ENCODE results near the gene ATAD3A. TPM values are rescaled to one million over a fixed set of nuclear protein-coding genes. Genes with fewer than 3 reads are reported as not detected.
A peak's percentile ranks its signal among the peaks of the same experiment; 100 is the strongest.
"Not testable (repeated sequence)": the region's sequence is repeated elsewhere in the genome, so short reads cannot be mapped to it uniquely, and the experiment has no call there.

ATAD3A gene
- total RNA-seq, 3 donors from 2014 or later (not counting 1 experiment from before 2014, with no cell fraction given), result 17.3 to 37.3 (median 22.2) TPM

GRCh38 chr1:1514376-1514775 lies 2.4 kb downstream of the ATAD3A start:
- H3K27me3 Mint-ChIP-seq (ENCODE audit: low read depth in 2 of 2); H3K4me3 Mint-ChIP-seq; H3K9me3 ChIP-seq (ENCODE audit: control insufficient read depth, insufficient read depth, low read length); H3K27ac Mint-ChIP-seq; DNase-seq; H3K36me3 ChIP-seq (ENCODE audit: control insufficient read depth, insufficient read depth, low read length); ATAC-seq; H3K4me3 ChIP-seq (ENCODE audit: low read length); H3K27me3 ChIP-seq (ENCODE audit: control insufficient read depth, insufficient read depth, low read length); intact Hi-C loops (cut with micrococcal nuclease); H3K36me3 Mint-ChIP-seq; H3K9me3 Mint-ChIP-seq: not testable (repeated sequence)
- peaks cover 6 to 13% of the 10 kb centered on the region in 2 donors for H3K4me1 Mint-ChIP-seq
- H3K4me1 ChIP-seq (ENCODE audit: control insufficient read depth, insufficient read depth, low read length), result peaks cover 13% of the 10 kb centered on the region
- peak overlapping the region; percentile 75 for H3K27ac ChIP-seq (ENCODE audit: low read length)
- 46% methylated on average over 11 of the region's 16 CpGs for WGBS (ENCODE audit: insufficient coverage)

- H3K27ac Mint-ChIP-seq; H3K27me3 ChIP-seq (ENCODE audit: control insufficient read depth, insufficient read depth, low read length); H3K36me3 Mint-ChIP-seq; H3K9me3 Mint-ChIP-seq; intact Hi-C loops (cut with micrococcal nuclease); H3K27me3 Mint-ChIP-seq (ENCODE audit: low read depth in 2 of 2); H3K9me3 ChIP-seq (ENCODE audit: control insufficient read depth, insufficient read depth, low read length); H3K4me1 Mint-ChIP-seq; ATAC-seq; H3K27ac ChIP-seq (ENCODE audit: low read length); H3K4me3 ChIP-seq (ENCODE audit: low read length); H3K4me3 Mint-ChIP-seq; DNase-seq; H3K4me1 ChIP-seq (ENCODE audit: control insufficient read depth, insufficient read depth, low read length): not testable (repeated sequence)
- peaks cover 13% of the 10 kb centered on the region for H3K36me3 ChIP-seq (ENCODE audit: control insufficient read depth, insufficient read depth, low read length)
- 97% methylated on average over 10 of the region's 14 CpGs for WGBS (ENCODE audit: insufficient coverage)
These were observed 5.0 kb downstream of the ATAD3A start for GRCh38 chr1:1516923-1517322.

GRCh38 chr1:1517973-1518620 lies 6.1 kb downstream of the ATAD3A start:
- H3K4me3 ChIP-seq (ENCODE audit: low read length), result no peak overlapping the region
- no peaks in the 10 kb centered on the region for H3K27me3 ChIP-seq (ENCODE audit: control insufficient read depth, insufficient read depth, low read length)
- no peaks in the 10 kb centered on the region for H3K9me3 ChIP-seq (ENCODE audit: control insufficient read depth, insufficient read depth, low read length)
- no peak overlapping the region for H3K4me3 Mint-ChIP-seq
- H3K36me3 Mint-ChIP-seq, result no peaks in the 10 kb centered on the region
- ATAC-seq, result no peak
- no peaks in the 10 kb centered on the region for H3K9me3 Mint-ChIP-seq
- no peak for DNase-seq
- no peaks in the 10 kb centered on the region for H3K27me3 Mint-ChIP-seq (ENCODE audit: low read depth in 2 of 2)
- H3K27ac Mint-ChIP-seq, result no peak overlapping the region
- H3K4me1 ChIP-seq (ENCODE audit: control insufficient read depth, insufficient read depth, low read length), result peaks cover 3% of the 10 kb centered on the region
- H3K27ac ChIP-seq (ENCODE audit: low read length), result no peak overlapping the region
- intact Hi-C loops (cut with micrococcal nuclease), result no loop called here
- WGBS (ENCODE audit: insufficient coverage), result 97% methylated on average over 21 of the region's 28 CpGs
- H3K4me1 Mint-ChIP-seq, result peaks cover 0 to 5% of the 10 kb centered on the region in 2 donors
- peaks cover 13% of the 10 kb centered on the region for H3K36me3 ChIP-seq (ENCODE audit: control insufficient read depth, insufficient read depth, low read length)
- TF ChIP-seq, protein P1, sequence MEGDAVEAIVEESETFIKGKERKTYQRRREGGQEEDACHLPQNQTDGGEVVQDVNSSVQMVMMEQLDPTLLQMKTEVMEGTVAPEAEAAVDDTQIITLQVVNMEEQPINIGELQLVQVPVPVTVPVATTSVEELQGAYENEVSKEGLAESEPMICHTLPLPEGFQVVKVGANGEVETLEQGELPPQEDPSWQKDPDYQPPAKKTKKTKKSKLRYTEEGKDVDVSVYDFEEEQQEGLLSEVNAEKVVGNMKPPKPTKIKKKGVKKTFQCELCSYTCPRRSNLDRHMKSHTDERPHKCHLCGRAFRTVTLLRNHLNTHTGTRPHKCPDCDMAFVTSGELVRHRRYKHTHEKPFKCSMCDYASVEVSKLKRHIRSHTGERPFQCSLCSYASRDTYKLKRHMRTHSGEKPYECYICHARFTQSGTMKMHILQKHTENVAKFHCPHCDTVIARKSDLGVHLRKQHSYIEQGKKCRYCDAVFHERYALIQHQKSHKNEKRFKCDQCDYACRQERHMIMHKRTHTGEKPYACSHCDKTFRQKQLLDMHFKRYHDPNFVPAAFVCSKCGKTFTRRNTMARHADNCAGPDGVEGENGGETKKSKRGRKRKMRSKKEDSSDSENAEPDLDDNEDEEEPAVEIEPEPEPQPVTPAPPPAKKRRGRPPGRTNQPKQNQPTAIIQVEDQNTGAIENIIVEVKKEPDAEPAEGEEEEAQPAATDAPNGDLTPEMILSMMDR (IDR thresholded peaks at IDR 0.05), result no peak

GRCh38 chr1:1518621-1519007 lies 6.7 kb downstream of the ATAD3A start:
- intact Hi-C loops (cut with micrococcal nuclease); H3K4me3 Mint-ChIP-seq; H3K4me1 Mint-ChIP-seq; H3K27ac Mint-ChIP-seq; H3K4me3 ChIP-seq (ENCODE audit: low read length); H3K9me3 ChIP-seq (ENCODE audit: control insufficient read depth, insufficient read depth, low read length); H3K27me3 Mint-ChIP-seq (ENCODE audit: low read depth in 2 of 2); H3K4me1 ChIP-seq (ENCODE audit: control insufficient read depth, insufficient read depth, low read length); DNase-seq; H3K27ac ChIP-seq (ENCODE audit: low read length); H3K9me3 Mint-ChIP-seq; H3K27me3 ChIP-seq (ENCODE audit: control insufficient read depth, insufficient read depth, low read length); H3K36me3 Mint-ChIP-seq; ATAC-seq: not testable (repeated sequence)
- WGBS (ENCODE audit: insufficient coverage), result 99% methylated on average over 12 of the region's 19 CpGs
- peaks cover 15% of the 10 kb centered on the region for H3K36me3 ChIP-seq (ENCODE audit: control insufficient read depth, insufficient read depth, low read length)

DNA sequence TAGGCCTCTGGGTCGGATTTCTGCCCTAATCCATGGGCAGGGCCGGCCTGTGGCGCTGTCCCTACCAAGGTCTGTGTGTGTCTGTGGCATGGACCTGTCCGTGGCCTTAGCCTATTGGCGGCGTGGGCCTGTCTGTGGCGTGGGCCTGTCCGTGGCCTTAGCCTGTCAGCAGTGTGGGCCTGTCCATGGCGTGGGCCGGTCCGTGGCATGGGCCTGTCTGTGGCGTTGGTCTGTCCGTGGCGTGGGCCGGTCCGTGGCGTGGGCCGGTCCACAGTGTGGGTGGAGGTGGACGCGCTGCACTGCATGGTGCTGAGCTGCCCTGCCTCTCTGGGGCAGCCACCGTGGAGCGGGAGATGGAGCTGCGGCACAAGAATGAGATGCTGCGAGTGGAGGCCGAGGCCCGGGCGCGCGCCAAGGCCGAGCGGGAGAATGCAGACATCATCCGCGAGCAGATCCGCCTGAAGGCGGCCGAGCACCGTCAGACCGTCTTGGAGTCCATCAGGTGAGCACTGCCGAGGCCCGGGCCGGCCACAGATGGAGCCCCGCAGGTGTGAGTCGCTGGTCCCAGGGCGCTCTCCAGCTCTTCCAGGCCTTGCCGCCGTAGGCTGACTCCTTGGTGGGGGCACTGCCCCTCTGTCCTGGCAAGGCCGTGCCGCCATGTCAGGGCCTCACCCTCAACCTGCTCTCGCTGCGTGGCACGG lies 8.0 kb downstream of the ATAD3A start:
- WGBS (ENCODE audit: insufficient coverage), result 98% methylated on average over 41 of the region's 51 CpGs
- intact Hi-C loops (cut with micrococcal nuclease); H3K36me3 Mint-ChIP-seq; DNase-seq; H3K4me1 ChIP-seq (ENCODE audit: control insufficient read depth, insufficient read depth, low read length); H3K4me3 ChIP-seq (ENCODE audit: low read length); H3K27ac Mint-ChIP-seq; H3K9me3 Mint-ChIP-seq; H3K4me3 Mint-ChIP-seq; H3K27me3 Mint-ChIP-seq (ENCODE audit: low read depth in 2 of 2); H3K27me3 ChIP-seq (ENCODE audit: control insufficient read depth, insufficient read depth, low read length); H3K9me3 ChIP-seq (ENCODE audit: control insufficient read depth, insufficient read depth, low read length); H3K27ac ChIP-seq (ENCODE audit: low read length); H3K4me1 Mint-ChIP-seq: not testable (repeated sequence)
- peak in 1 of 3 donors; percentile 28 for ATAC-seq
- H3K36me3 ChIP-seq (ENCODE audit: control insufficient read depth, insufficient read depth, low read length), result peaks cover 15% of the 10 kb centered on the region

All from natural killer cell (primary cell).